H1 (cell line): ENCODE measurements around the gene PNRC1. TPM values are rescaled to one million over a fixed set of nuclear protein-coding genes. Genes with fewer than 3 reads are reported as not detected.

Source experiments
- CTCF ChIA-PET: fragments of 300-600 bp; sonication (Branson Sonifier 250); formaldehyde crosslinking; loops from one replicate; lab custom pipeline; 2021; ENCODE audit not compliant: partially characterized antibody; lab: Charles Lee
- POLR2A ChIA-PET: fragments of 300-600 bp; sonication (Branson Sonifier 250); formaldehyde crosslinking; loops from one replicate; lab custom pipeline; 2021; ENCODE audit warnings: inconsistent platforms; ENCODE audit not compliant: partially characterized antibody; lab: Charles Lee
- DNase-seq, 2 experiments: peaks; one replicate each; pipeline versions ENCODE4 v3.0.0 to v3.0.0-alpha.2; 2010 to 2022; ENCODE audit warnings: low spot score in 2 of 2, low read depth in 1 of 2, mixed read lengths in 1 of 2
- FAIRE-seq: peaks from 2 replicates; lab custom pipeline; 2011; peaks lifted over from hg19 to GRCh38; lab: Jason Lieb, UNC
- H2AFZ ChIP-seq: 2 replicates; pipeline ENCODE4 v1.8.1; 2012; ENCODE audit warnings: low read length, inconsistent platforms
- H2AK5ac ChIP-seq: 2 replicates; pipeline ENCODE4 v1.6.1; 2013; ENCODE audit warnings: low read depth, low read length
- H2BK120ac ChIP-seq: replicated peaks from 2 replicates; pipeline ENCODE3; 2013; ENCODE audit warnings: low read depth, low read length, inconsistent platforms
- H2BK12ac ChIP-seq: 2 replicates; pipeline ENCODE4 v1.6.1; 2013; ENCODE audit warnings: low read depth, low read length
- H2BK15ac ChIP-seq: 2 replicates; pipeline ENCODE4 v1.6.1; 2013; ENCODE audit warnings: low read length
- H2BK20ac ChIP-seq: 2 replicates; pipeline ENCODE4 v1.6.1; 2013; ENCODE audit warnings: low read length
- H2BK5ac ChIP-seq: 2 replicates; pipeline ENCODE4 v1.6.1; 2013; ENCODE audit warnings: low read depth, low read length
- H3K14ac ChIP-seq: 2 replicates; pipeline ENCODE4 v1.6.1; 2013; ENCODE audit warnings: inconsistent platforms; ENCODE audit not compliant: insufficient read length
- H3K18ac ChIP-seq: 2 replicates; pipeline ENCODE4 v1.6.1; 2013; ENCODE audit warnings: low read length; ENCODE audit errors: extremely low read depth
- H3K23ac ChIP-seq: 2 replicates; pipeline ENCODE4 v1.6.1; 2013; ENCODE audit warnings: inconsistent platforms; ENCODE audit not compliant: insufficient read length
- H3K23me2 ChIP-seq: 2 replicates; pipeline ENCODE4 v1.6.1; 2013; ENCODE audit warnings: low read depth, low read length
- H3K27ac ChIP-seq: 2 replicates; pipeline ENCODE4 v1.6.1; 2011; ENCODE audit warnings: low read depth, low read length, inconsistent platforms
- H3K27me3 ChIP-seq, 4 experiments: replicated peaks in 1 of 4; 1 replicate in 1 of 4; 2 replicates in 3 of 4; pipeline versions ENCODE4 v1.6.1 to v1.8.1; 2011 to 2013; ENCODE audit warnings: low read length in 3 of 4, mild to moderate bottlenecking in 3 of 4, inconsistent platforms in 2 of 4, mixed read lengths in 2 of 4, moderate library complexity in 1 of 4; ENCODE audit not compliant: control insufficient read depth in 3 of 4, insufficient read depth in 3 of 4; ENCODE audit errors: extremely low read depth in 1 of 4
- H3K36me3 ChIP-seq, 4 experiments: 2 replicates each; pipeline versions ENCODE4 v1.6.1 to v1.8.1; 2011 to 2013; ENCODE audit warnings: mild to moderate bottlenecking in 4 of 4, low read length in 3 of 4, moderate library complexity in 2 of 4, control low read depth in 1 of 4, inconsistent platforms in 1 of 4; ENCODE audit not compliant: insufficient read depth in 4 of 4, control insufficient read depth in 2 of 4
- H3K4ac ChIP-seq: replicated peaks from 2 replicates; pipeline ENCODE3; 2013; ENCODE audit warnings: low read length, low read depth, mixed read lengths, inconsistent platforms; ENCODE audit not compliant: insufficient read length
- H3K4me1 ChIP-seq, 4 experiments: replicated peaks in 1 of 4; 1 replicate in 1 of 4; 2 replicates in 3 of 4; pipeline versions ENCODE4 v1.6.1 to v1.8.1; 2011 to 2013; ENCODE audit warnings: low read length in 3 of 4, inconsistent platforms in 2 of 4, mixed read lengths in 1 of 4; ENCODE audit not compliant: insufficient read depth in 4 of 4, control insufficient read depth in 3 of 4
- H3K4me2 ChIP-seq, 2 experiments: 2 replicates each; pipeline versions ENCODE4 v1.6.1 to v1.8.1; 2011 to 2013; ENCODE audit warnings: low read depth in 2 of 2, low read length in 2 of 2, control low read depth in 1 of 2, inconsistent platforms in 1 of 2, mild to moderate bottlenecking in 1 of 2; ENCODE audit not compliant: insufficient read depth in 1 of 2
- H3K4me3 ChIP-seq, 4 experiments: fragments of 200-600, 300-600 bp in 1 of 4; sonication (generic), shearing (Covaris generic), sonication (Bioruptor Twin) in 1 of 4; 2 replicates each; pipeline versions ENCODE4 v1.5.1 to v1.8.1; 2011 to 2016; ENCODE audit warnings: low read length in 4 of 4, low read depth in 3 of 4, control low read depth in 2 of 4, inconsistent platforms in 2 of 4, mild to moderate bottlenecking in 2 of 4, mixed read lengths in 1 of 4, moderate library complexity in 1 of 4; ENCODE audit not compliant: insufficient read depth in 2 of 4; ENCODE audit errors: extremely low read depth in 1 of 4
- H3K56ac ChIP-seq: replicated peaks from 2 replicates; pipeline ENCODE3; 2013; ENCODE audit warnings: low read depth, mild to moderate bottlenecking, mixed read lengths, low read length, inconsistent platforms; ENCODE audit not compliant: insufficient read length
- H3K79me1 ChIP-seq: 2 replicates; pipeline ENCODE4 v1.6.1; 2013; ENCODE audit warnings: low read depth, low read length, control low read depth
- H3K79me2 ChIP-seq, 2 experiments: 2 replicates each; pipeline versions ENCODE4 v1.6.1 to v1.8.1; 2012 to 2013; ENCODE audit warnings: low read length in 2 of 2, mild to moderate bottlenecking in 2 of 2, inconsistent platforms in 1 of 2; ENCODE audit not compliant: insufficient read depth in 2 of 2, control insufficient read depth in 1 of 2
- H3K9ac ChIP-seq, 4 experiments: replicated peaks in 1 of 4; 1 replicate in 1 of 4; 2 replicates in 3 of 4; pipeline versions ENCODE4 v1.6.1 to v1.8.1; 2011 to 2013; ENCODE audit warnings: low read depth in 3 of 4, low read length in 3 of 4, control low read depth in 2 of 4, mild to moderate bottlenecking in 2 of 4, moderate library complexity in 2 of 4, inconsistent platforms in 1 of 4; ENCODE audit errors: extremely low read depth in 1 of 4
- H3K9me3 ChIP-seq, 2 experiments: 2 replicates each; pipeline versions ENCODE4 v1.6.1 to v1.8.1; 2012 to 2013; ENCODE audit warnings: mild to moderate bottlenecking in 2 of 2, moderate library complexity in 2 of 2, control low read depth in 1 of 2, inconsistent platforms in 1 of 2, low read depth in 1 of 2, low read length in 1 of 2, mixed read lengths in 1 of 2; ENCODE audit not compliant: insufficient read depth in 2 of 2
- H4K20me1 ChIP-seq, 2 experiments: replicated peaks in 1 of 2; 2 replicates each; pipeline versions ENCODE3 to v1.8.1; 2011 to 2013; ENCODE audit warnings: inconsistent platforms in 2 of 2, low read length in 2 of 2, mild to moderate bottlenecking in 1 of 2; ENCODE audit not compliant: insufficient read depth in 2 of 2, control insufficient read depth in 1 of 2
- H4K5ac ChIP-seq: 2 replicates; pipeline ENCODE4 v1.6.1; 2013; ENCODE audit warnings: low read length, low read depth, mixed read lengths, inconsistent platforms; ENCODE audit not compliant: insufficient read length
- H4K8ac ChIP-seq: 2 replicates; pipeline ENCODE4 v1.8.0; 2013; ENCODE audit warnings: mild to moderate bottlenecking, moderate library complexity, low read length, inconsistent platforms; ENCODE audit not compliant: insufficient read depth; ENCODE audit errors: extremely low read depth
- H4K91ac ChIP-seq: replicated peaks from 2 replicates; pipeline ENCODE3; 2013; ENCODE audit warnings: low read length, mixed read lengths, inconsistent platforms; ENCODE audit not compliant: insufficient read length
- MAFK ChIP-seq: IDR thresholded peaks from 2 replicates; pipeline ENCODE4 v1.6.1; 2012; ENCODE audit warnings: low read depth, mild to moderate bottlenecking, improper control_type of control experiment, low read length
- SP2 ChIP-seq: IDR thresholded peaks from 2 replicates; pipeline ENCODE4 v1.6.1; 2012; ENCODE audit warnings: mild to moderate bottlenecking, low read length, inconsistent platforms
- WGBS, 2 experiments: shearing (Covaris generic) in 1 of 2; methylation state at CpG; one replicate each; pipeline versions ENCODE4 v1.1.6 to v1.1.7; 2013 to 2015; ENCODE audit warnings: low lambda C conversion rate in 2 of 2, mixed read lengths in 2 of 2, inconsistent platforms in 1 of 2, low coverage in 1 of 2, missing lambda C conversion rate in 1 of 2; ENCODE audit not compliant: insufficient replicate concordance in 2 of 2, insufficient coverage in 1 of 2, insufficient read length in 1 of 2; ENCODE audit errors: extremely low coverage in 1 of 2, missing lambda C conversion rate in 1 of 2; 5-methylcytosine and 5-hydroxymethylcytosine counted together
- polyA plus RNA-seq, 7 experiments: library from polyadenylated mRNA; depleted of rRNA in 3 of 7; stranded (reverse) in 5 of 7; unstranded in 2 of 7; fragments of >200 nt in 5 of 7; fragments of 200-250 nt in 2 of 7; gene quantifications; 1 replicate in 5 of 7; 2 replicates in 1 of 7; 4 replicates in 1 of 7; pipeline versions ENCODE4 v1.2.1 to v1.2.3, GENCODE V29; 2011 to 2013; ENCODE audit warnings: missing spikeins in 2 of 7, mixed read lengths in 2 of 7
- total RNA-seq: library from RNA; stranded (reverse); fragmentation: NEBNext Ultra II Directional; extraction: Animal tissue kit (Norgen Biotek cat#: 25700); gene quantifications from 2 replicates; pipeline ENCODE4 v1.2.1, GENCODE V29; 2021

Gene PNRC1
- total and polyA plus RNA-seq, 2 of the 8 experiments (the other 6 are each of a cell fraction or from before 2014, with no cell fraction given), result 6.3 to 48.5 TPM

DNA sequence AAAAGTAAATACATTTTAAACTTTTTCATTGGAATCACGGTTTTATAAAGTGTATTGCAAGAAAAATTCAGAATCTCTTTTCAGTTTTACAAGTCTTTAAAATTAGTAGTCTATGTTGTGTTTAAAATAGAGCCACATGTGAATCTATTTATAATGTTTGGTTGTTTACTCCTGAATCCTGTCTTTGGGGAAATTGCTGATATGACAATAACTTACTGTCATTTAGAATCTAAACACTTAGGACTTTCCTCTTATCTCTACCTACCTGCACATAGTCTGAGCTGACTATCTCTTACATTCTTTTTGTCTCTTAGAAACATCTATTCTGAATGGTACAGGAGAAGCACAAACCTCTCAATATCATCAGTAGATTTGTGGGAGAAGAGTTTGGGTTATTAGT, 41.4 kb downstream of the PNRC1 start:
- no peak overlapping the region for H3K27ac ChIP-seq
- H3K9ac ChIP-seq, result no peak overlapping the region
- H3K23me2 ChIP-seq, result peaks cover 4% of the 10 kb centered on the region; the same call in 1 of the 2 replicates
- H2AFZ ChIP-seq, result no peak overlapping the region
- H3K79me1 ChIP-seq, result no peaks in the 10 kb centered on the region; the same call in 1 of the 2 replicates
- TF ChIP-seq SP2 (no peak), MAFK (peak; percentile 63; the same call in 1 of the 2 replicates)
- TF ChIP-seq, all 59 proteins: peak for 1
- H2BK5ac ChIP-seq, result no peak overlapping the region
- H3K4ac ChIP-seq, result no peak overlapping the region
- no peak overlapping the region for H4K8ac ChIP-seq
- peaks cover 7 to 21% (median 15%) of the 10 kb centered on the region in 4 experiments for H3K27me3 ChIP-seq
- H4K5ac ChIP-seq, result no peak overlapping the region
- no peak overlapping the region for H2BK120ac ChIP-seq
- no peak overlapping the region for H2BK12ac ChIP-seq
- CTCF ChIA-PET, result interaction anchor here (1.0 to 6.0 kb wide), 9 partner anchors 9 to 483 kb away, joined by 3 to 41 read pairs (median 5); partner anchors contain the start of gene GABRR1
- H3K79me2 ChIP-seq, result no peaks in the 10 kb centered on the region
- POLR2A ChIA-PET, result interaction anchor here (0.7 kb wide), 1 partner anchor 190 kb away, joined by 3 read pairs; no protein-coding TSS in a partner anchor
- H3K36me3 ChIP-seq, result no peaks in the 10 kb centered on the region
- no peak overlapping the region for H2BK15ac ChIP-seq
- H4K20me1 ChIP-seq, result no peaks in the 10 kb centered on the region
- no peak overlapping the region for H4K91ac ChIP-seq
- H3K4me1 ChIP-seq, result no peaks in the 10 kb centered on the region
- no peak overlapping the region for H2BK20ac ChIP-seq
- no peak overlapping the region for H3K4me3 ChIP-seq
- no peak overlapping the region for H3K23ac ChIP-seq
- H3K56ac ChIP-seq, result no peak overlapping the region
- H3K4me2 ChIP-seq, result no peak overlapping the region
- H3K9me3 ChIP-seq, result no peaks in the 10 kb centered on the region
- WGBS, 2 experiments, result 95% methylated on average over 1 of the region's 1 CpG; no CpG with 5 or more reads in 1 of the 2 experiments
- DNase-seq (no peak), FAIRE-seq (no peak)
- H3K18ac ChIP-seq, result no peak overlapping the region
- H2AK5ac ChIP-seq, result no peak overlapping the region
- no peak overlapping the region for H3K14ac ChIP-seq
